ENCODE results near the gene PHF21A.

PHF21A gene

DNA sequence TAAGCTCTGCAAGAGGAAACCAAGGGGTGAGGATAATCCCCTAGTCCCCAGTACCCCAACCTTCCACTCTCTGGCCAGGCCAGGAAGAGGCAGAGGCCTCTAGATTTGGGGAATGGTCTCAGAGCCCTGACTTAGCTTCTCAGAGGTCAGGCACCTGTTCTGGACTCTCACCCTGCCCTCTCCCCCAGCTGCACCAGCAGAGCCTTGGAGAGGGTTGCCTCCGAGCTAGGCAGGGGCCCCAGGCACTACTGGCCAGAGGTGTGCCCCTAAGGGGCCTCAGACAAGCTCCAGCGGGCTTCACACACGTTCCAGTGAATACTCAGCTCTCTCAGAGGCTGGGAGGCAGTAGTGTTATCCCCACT lies 222.2 kb downstream of the PHF21A start:
- no peak for DNase-seq

DNA sequence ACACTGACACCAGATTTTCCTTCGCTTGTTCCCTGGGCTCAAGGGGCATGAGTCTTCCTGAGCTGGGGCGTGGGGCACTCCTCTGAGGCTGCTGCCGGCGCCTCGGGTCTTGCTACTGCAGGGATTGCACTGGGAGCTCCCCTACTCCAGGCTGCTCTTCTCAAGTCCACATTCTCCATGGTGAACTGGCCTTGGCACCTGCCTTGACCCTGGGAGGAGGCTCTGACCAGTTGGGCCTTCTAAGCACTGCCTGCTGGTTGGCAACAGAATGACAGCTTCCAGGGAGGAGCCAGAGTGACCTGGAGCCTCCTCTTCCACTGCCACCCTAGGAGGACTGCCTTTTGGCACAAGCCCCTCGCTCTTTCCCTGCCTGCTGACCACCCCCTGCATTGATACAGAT lies 223.7 kb downstream of the PHF21A start:
- DNase-seq = no peak

DNA sequence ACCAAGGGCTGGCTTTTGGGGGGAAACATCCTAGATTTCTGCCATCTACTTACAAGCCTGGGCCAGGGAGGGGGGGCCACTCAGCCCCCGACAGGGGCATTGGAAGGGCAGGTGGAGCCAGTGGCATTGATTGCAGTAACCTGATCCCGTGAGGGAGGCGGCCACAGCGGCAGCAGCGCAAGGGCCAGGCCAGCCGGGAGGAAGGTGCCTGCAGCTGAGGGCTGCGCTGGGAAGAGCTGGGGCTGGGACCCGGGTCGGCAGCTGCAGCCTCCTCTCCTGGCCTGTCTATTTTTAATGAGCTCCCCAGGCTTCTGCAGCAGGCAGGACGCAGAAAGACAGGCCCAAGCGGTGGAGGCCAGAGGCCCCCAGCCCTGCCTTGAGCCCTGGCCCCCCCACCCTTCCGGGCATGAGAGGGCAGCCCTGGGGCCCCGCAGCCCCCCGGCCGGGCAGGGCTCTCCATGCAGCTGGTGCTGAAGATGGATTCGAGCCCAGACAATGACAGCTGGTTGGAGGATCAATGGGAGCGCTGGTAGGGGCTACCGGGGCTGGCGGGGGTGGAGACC lies 224.8 kb downstream of the PHF21A start:
- DNase-seq = no peak

DNA sequence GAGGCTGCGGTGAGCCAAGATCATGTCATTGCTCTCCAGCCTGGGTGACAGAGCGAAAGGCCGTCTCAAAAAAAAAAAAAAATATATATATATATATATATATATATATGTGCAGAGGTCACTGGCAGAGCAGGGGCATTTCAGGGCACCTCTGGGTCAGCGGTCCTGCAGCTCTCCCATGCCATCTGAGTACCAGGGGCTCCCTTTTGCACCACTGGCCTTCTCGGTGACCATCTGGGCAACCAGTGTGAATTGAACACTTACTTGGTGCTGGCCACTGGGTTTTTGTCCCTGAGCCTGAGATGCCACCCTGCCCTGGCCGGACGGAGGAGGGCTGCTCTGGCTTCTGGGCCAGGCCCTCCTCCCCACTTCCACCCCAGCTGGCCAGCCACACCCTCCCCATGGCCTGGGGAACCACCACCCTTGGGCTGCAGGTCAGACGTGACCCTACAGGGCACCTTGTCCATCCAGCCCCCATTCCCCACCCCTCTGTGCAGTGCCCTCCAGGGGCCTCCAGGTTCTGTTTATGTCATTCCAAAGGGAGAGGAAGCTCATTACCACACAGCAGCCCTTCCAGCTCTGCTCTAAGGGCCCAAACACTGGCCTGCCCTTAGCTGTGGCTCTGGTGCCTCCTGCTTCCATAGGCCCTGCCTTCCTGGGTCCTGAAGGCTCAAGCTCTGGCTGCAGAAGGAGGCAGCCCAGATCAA lies 225.5 kb downstream of the PHF21A start:
- no peak for DNase-seq

DNA sequence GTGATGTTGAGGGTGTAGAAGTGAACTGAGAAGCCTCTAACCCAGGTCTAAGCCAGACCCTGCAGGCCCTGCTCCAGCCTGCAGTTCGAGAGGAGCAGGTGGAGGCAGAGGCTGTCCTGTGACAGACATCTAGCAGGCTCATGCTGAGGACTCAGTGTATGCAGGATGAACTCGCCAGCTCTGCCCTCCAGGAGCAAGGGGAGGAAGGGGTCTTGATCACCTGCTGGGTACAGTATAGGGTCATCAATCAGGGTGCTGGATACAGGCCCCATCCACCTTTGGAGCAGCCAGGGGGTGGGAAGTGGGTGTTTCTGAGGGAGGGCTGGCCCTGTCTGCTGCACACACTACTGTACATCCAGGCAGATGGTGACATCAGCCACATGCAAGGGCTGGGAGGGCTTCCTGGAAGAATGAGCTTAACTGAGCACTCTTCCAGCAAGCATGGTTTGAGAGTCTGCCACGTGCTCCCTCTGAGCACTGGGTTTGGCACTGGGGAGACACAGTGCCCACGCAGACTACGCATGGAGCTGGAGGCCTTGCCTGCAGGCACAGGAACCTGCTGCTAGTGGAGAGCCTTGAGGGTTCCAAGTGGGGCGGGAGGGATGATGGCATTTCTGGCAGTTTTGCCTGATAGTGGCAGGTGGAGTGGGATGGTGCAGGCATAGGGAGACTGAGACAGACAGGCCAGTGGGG lies 226.6 kb downstream of the PHF21A start:
- no peak for DNase-seq

DNA sequence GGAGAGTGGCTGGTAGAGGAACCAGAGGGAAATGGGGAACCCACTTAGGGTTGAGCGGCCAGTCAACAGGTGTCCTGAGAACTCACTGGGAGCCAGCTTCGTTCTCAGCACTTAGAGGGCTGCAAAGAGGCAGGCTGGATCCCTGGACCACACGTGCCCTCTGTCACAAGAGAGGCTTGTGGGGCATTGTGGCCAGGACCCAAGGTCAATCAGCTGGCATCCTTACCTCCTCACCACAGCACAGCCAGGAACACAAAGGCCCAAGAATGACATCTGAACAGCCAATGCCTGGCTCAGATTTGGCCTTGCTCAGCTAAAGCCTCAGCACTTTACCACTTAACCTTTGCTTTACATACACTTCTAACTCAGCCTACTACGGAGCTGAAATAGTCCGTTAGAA lies 228.4 kb downstream of the PHF21A start:
- DNase-seq = no peak

DNA sequence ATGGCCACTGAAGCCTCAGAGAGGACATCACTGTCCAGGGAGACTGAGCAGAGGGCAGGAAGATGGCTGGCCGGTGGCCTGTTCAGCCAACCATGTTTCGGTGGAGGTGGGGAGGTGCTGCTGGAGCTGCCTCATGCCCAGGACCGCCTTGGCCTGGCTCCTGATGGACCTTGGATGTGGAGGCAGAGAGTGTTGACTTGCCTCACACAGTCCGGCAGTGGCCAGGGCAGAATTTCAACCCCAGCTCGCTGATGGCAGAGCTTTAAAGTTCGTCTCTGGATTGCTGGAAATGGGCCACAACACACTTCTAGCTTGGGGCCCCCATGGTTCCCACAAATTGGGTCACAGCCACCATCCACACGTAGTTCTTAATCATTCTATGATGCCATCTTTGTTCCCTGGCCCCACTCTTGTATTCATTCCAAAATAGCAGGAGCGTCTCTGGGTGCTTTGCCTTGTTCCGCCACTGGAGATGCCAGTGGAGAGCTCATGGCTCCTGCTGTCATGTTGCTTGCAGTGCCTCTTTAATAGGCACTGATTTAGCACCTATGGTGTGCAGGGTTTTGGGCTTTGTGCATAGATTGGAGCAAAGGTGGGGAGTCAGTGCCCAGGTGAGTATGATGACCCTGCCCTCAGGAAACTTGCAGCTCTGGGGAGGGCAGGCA lies 230.2 kb downstream of the PHF21A start:
- no peak for DNase-seq

GRCh38 chr11:45889966-45890365 lies 231.3 kb downstream of the PHF21A start:
- no peak for DNase-seq

GRCh38 chr11:45889555-45889954 lies 231.7 kb downstream of the PHF21A start:
- DNase-seq = no peak

GRCh38 chr11:45887587-45887986 lies 233.7 kb downstream of the PHF21A start:
- no peak for DNase-seq

GRCh38 chr11:45886816-45887520 lies 234.3 kb downstream of the PHF21A start:
- DNase-seq = no peak

GRCh38 chr11:45885921-45886721 lies 235.1 kb downstream of the PHF21A start:
- no peak for DNase-seq

GRCh38 chr11:45885274-45885920 lies 235.9 kb downstream of the PHF21A start, which contains the start of gene MAPK8IP1:
MAPK8IP1 (plus strand) TSS chr11:45885651; CDS start chr11:45885821, 170 bp downstream.
- DNase-seq = no peak

GRCh38 chr11:45884596-45885185 lies 236.6 kb downstream of the PHF21A start:
- DNase-seq = no peak
